ENCODE results near the gene SLC25A47. TPM values are rescaled to one million over a fixed set of nuclear protein-coding genes. Genes with fewer than 3 reads are reported as not detected.

The SLC25A47 gene
- total RNA-seq, 1 experiment from 2014 or later, result not detected

- Histone ChIP-seq H3K27me3 (ENCODE audit: control insufficient read depth, insufficient read depth, low read length) (no peaks in the 10 kb centered on the region), H3K27ac (ENCODE audit: low read length) (no peak overlapping the region), H3K36me3 (ENCODE audit: control insufficient read depth, insufficient read depth, low read length) (peaks cover 12% of the 10 kb centered on the region), H3K4me1 (ENCODE audit: control insufficient read depth, insufficient read depth, low read length) (no peaks in the 10 kb centered on the region), H3K9me3 (ENCODE audit: control insufficient read depth, insufficient read depth, low read depth, low read length) (no peaks in the 10 kb centered on the region), H3K4me3 (ENCODE audit: low read depth in 2 of 2, low read length in 2 of 2) (no peak overlapping the region)
- ATAC-seq (no peak), DNase-seq (ENCODE audit: low read depth, low spot score) (no peak)
- TF ChIP-seq REST (IDR thresholded peaks at IDR 0.05; ENCODE audit: insufficient read depth in 1 of 2, low read depth in 2 of 2, low read length in 1 of 2) (no peak), TCF7L2 (IDR thresholded peaks at IDR 0.05; ENCODE audit: low read depth, low read length) (no peak)
- BruUV-seq (replicated peaks), result no TSS peak
- intact Hi-C loops (cut with micrococcal nuclease; ENCODE audit: unreplicated experiment) (no loop called here), in situ Hi-C loops (cut with HindIII; ENCODE audit: low pct_unique_long_range_greater_than_20kb, low sequenced_read_pairs) (no loop called here)
- POLR2A ChIA-PET, result no interaction called here
- CTCF ChIA-PET, result interaction anchor here (0.6 to 1.0 kb wide), 2 partner anchors 15 to 331 kb away, joined by 3 read pairs; no protein-coding TSS in a partner anchor
Measured at GRCh38 chr14:100362311-100362927, 39.3 kb downstream of the SLC25A47 start.

GRCh38 chr14:100363053-100363452 lies 39.9 kb downstream of the SLC25A47 start:
- DNase-seq (ENCODE audit: low read depth, low spot score) (no peak), ATAC-seq (no peak)
- POLR2A ChIA-PET, result no interaction called here
- Histone ChIP-seq H3K27ac (ENCODE audit: low read length) (no peak overlapping the region), H3K27me3 (ENCODE audit: control insufficient read depth, insufficient read depth, low read length) (no peaks in the 10 kb centered on the region), H3K9me3 (ENCODE audit: control insufficient read depth, insufficient read depth, low read depth, low read length) (no peaks in the 10 kb centered on the region), H3K4me3 (ENCODE audit: low read depth in 2 of 2, low read length in 2 of 2) (no peak overlapping the region), H3K4me1 (ENCODE audit: control insufficient read depth, insufficient read depth, low read length) (no peaks in the 10 kb centered on the region), H3K36me3 (ENCODE audit: control insufficient read depth, insufficient read depth, low read length) (peaks cover 12% of the 10 kb centered on the region)
- CTCF ChIA-PET, result interaction anchor here (1.0 kb wide), 1 partner anchor 14 kb away, joined by 3 read pairs; no protein-coding TSS in a partner anchor
- no peak for TF ChIP-seq POLR2AphosphoS5 (IDR thresholded peaks at IDR 0.05; ENCODE audit: low read depth, low read length)
- TF ChIP-seq CTCF (IDR thresholded peaks at IDR 0.05), result no peak
- TF ChIP-seq REST (IDR thresholded peaks at IDR 0.05; ENCODE audit: insufficient read depth in 1 of 2, low read depth in 2 of 2, low read length in 1 of 2), result no peak
- no peak for TF ChIP-seq TCF7L2 (IDR thresholded peaks at IDR 0.05; ENCODE audit: low read depth, low read length)
- TF ChIP-seq SIN3A (IDR thresholded peaks at IDR 0.05; ENCODE audit: borderline replicate concordance, insufficient read depth, low read depth, low read length), result no peak
- no TSS peak for BruUV-seq (replicated peaks)
- intact Hi-C loops (cut with micrococcal nuclease; ENCODE audit: unreplicated experiment), result no loop called here
- in situ Hi-C loops (cut with HindIII; ENCODE audit: low pct_unique_long_range_greater_than_20kb, low sequenced_read_pairs), result no loop called here
